K562 (cell line): ENCODE measurements around the gene HNRNPK. TPM values are rescaled to one million over a fixed set of nuclear protein-coding genes. Genes with fewer than 3 reads are reported as not detected.

ENCODE experiments used
- DIDO1 ChIP-seq: fragments of 450-650 bp; IDR thresholded peaks from 2 replicates; pipeline ENCODE4 v1.6.1; 2016; ENCODE audit warnings: low read depth, missing biosample characterization, missing genetic modification characterization
- L3MBTL2 ChIP-seq: fragments of 450-650 bp; IDR thresholded peaks from 2 replicates; pipeline ENCODE4 v1.6.1; 2016; ENCODE audit warnings: mild to moderate bottlenecking, moderate library complexity
- MECOM ChIP-seq: fragments of 250-450 bp; sonication (Bioruptor Pico); IDR thresholded peaks from 2 replicates; pipeline ENCODE4 v1.8.0; 2022; ENCODE audit warnings: inconsistent platforms
- RNF2 ChIP-seq: sonication (generic); IDR thresholded peaks from 2 replicates; pipeline ENCODE4 v1.6.1; 2016
- SMAD2 ChIP-seq: fragments of 150-350 bp; IDR thresholded peaks from 2 replicates; pipeline ENCODE4 v1.6.1; 2014; ENCODE audit warnings: low read depth, mild to moderate bottlenecking, low read length
- TAF7 ChIP-seq: fragments of 450-650 bp; IDR thresholded peaks from 2 replicates; pipeline ENCODE4 v1.6.1; 2016; ENCODE audit warnings: missing genetic modification characterization, missing compliant biosample characterization
- TARDBP ChIP-seq: fragments of 450-650 bp; IDR thresholded peaks from 2 replicates; pipeline ENCODE4 v1.6.1; 2016
- ZNF143 ChIP-seq: sonication (generic); formaldehyde crosslinking; IDR thresholded peaks from 2 replicates; pipeline ENCODE4 v1.9.0; 2022; ENCODE audit warnings: mild to moderate bottlenecking, missing genetic modification reagents
- ZNF830 ChIP-seq: fragments of 250-450 bp; sonication (Bioruptor Pico); IDR thresholded peaks from 2 replicates; pipeline ENCODE4 v1.5.0; 2021; ENCODE audit warnings: mild to moderate bottlenecking
- polyA plus RNA-seq, 8 experiments: library from polyadenylated mRNA; depleted of rRNA in 4 of 8; stranded (reverse) in 5 of 8; unstranded in 3 of 8; fragments of >200 nt; fragmentation: Nextera tagmentation in 2 of 8; fragmentation: Illumina TruSeq in 1 of 8; extraction: Ambion mirVana in 2 of 8; extraction: Trizol in 1 of 8; gene quantifications; 2 replicates each; pipeline versions ENCODE4 v1.2.1 to v1.2.3, GENCODE V29; 2011 to 2014; ENCODE audit warnings: inconsistent platforms in 1 of 8, missing spikeins in 1 of 8
- total RNA-seq, 7 experiments: library from RNA; depleted of rRNA in 6 of 7; stranded (reverse); fragments of >200 nt in 6 of 7; fragmentation: Illumina TruSeq in 2 of 7; extraction: Trizol in 2 of 7; gene quantifications; 2 replicates each; pipeline versions ENCODE4 v1.2.1 to v1.2.3, GENCODE V29; 2011 to 2021; ENCODE audit warnings: low replicate concordance in 1 of 7
- TF ChIP-seq, protein P1 (sequence below): fragments of 450-650 bp; formaldehyde crosslinking; IDR thresholded peaks from 2 replicates; pipeline ENCODE4 v1.4.0; 2020; ENCODE audit warnings: mild to moderate bottlenecking
- TF ChIP-seq, protein P2 (sequence below), 2 experiments: IDR thresholded peaks; 2 replicates each; pipeline ENCODE4 v1.6.1; 2012; ENCODE audit warnings: improper control_type of control experiment in 2 of 2, low read depth in 2 of 2, low read length in 2 of 2, borderline replicate concordance in 1 of 2
- TF ChIP-seq, protein P3 (sequence below): sonication (generic); formaldehyde crosslinking; IDR thresholded peaks from 2 replicates; pipeline ENCODE4 v1.8.0; 2022; ENCODE audit warnings: mild to moderate bottlenecking, missing genetic modification reagents
- TF ChIP-seq, protein P4 (sequence below): fragments of 450-650 bp; IDR thresholded peaks from 2 replicates; pipeline ENCODE4 v1.6.1; 2016; ENCODE audit warnings: mild to moderate bottlenecking
- TF ChIP-seq, protein P5 (sequence below): IDR thresholded peaks from 2 replicates; pipeline ENCODE4 v1.6.1; 2012; ENCODE audit warnings: low read depth, low read length, improper control_type of control experiment, borderline replicate concordance
- TF ChIP-seq, protein P6 (sequence below): fragments of 200-800 bp; sonication (Bioruptor generic); IDR thresholded peaks from 2 replicates; pipeline ENCODE4 v1.6.1; 2017; ENCODE audit warnings: missing genetic modification characterization, missing compliant biosample characterization

HNRNPK gene
- total and polyA plus RNA-seq, 9 of the 15 experiments (the other 6 are each of a cell fraction or from before 2014, with no cell fraction given), result 224 to 883 (median 618) TPM

DNA sequence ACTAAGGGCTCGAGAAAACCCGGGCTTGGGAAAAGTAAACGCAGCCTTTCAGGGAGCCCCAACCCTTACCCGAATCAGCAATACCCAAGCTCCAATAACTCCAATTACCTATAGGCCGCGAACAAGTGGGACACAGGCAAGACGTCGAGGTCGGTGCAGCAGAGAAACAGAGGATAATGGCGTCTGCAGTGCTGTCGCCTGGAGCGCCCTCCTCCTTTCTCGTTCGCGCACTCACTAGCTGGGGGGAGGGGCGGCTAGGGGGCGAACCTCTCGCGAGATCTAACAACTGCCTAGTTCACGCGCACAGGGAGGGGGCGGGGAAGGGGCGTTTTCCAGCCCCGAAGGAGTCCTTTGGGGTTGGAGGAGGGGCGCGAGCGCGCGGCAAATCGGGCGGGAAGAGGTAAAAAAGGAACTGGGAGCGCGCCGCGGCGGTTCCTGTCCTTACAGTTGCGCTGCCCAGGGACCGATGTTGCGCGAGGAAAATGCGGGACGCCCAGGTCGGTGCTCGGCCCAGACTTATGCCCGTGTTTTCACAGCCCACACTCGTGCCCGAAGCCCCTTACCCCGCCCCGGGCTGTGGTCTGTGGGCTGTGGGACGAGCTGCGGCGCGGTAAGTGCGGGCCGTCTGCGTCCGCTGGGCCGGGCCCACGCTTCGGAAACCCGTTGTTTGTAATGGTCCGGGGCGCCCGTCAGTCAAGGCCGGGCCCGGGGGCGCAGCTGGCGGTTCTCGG is 545 bp upstream of the HNRNPK start, which contains the start of gene RMI1 (continued):
- peak; percentile 90 for TF ChIP-seq TAF7 (tag)
- no peak for TF ChIP-seq TARDBP
- no peak for TF ChIP-seq MECOM (CRISPR knock-in tag)
- TF ChIP-seq, protein P1, sequence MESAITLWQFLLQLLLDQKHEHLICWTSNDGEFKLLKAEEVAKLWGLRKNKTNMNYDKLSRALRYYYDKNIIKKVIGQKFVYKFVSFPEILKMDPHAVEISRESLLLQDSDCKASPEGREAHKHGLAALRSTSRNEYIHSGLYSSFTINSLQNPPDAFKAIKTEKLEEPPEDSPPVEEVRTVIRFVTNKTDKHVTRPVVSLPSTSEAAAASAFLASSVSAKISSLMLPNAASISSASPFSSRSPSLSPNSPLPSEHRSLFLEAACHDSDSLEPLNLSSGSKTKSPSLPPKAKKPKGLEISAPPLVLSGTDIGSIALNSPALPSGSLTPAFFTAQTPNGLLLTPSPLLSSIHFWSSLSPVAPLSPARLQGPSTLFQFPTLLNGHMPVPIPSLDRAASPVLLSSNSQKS, result no peak
- TF ChIP-seq, protein P2, sequence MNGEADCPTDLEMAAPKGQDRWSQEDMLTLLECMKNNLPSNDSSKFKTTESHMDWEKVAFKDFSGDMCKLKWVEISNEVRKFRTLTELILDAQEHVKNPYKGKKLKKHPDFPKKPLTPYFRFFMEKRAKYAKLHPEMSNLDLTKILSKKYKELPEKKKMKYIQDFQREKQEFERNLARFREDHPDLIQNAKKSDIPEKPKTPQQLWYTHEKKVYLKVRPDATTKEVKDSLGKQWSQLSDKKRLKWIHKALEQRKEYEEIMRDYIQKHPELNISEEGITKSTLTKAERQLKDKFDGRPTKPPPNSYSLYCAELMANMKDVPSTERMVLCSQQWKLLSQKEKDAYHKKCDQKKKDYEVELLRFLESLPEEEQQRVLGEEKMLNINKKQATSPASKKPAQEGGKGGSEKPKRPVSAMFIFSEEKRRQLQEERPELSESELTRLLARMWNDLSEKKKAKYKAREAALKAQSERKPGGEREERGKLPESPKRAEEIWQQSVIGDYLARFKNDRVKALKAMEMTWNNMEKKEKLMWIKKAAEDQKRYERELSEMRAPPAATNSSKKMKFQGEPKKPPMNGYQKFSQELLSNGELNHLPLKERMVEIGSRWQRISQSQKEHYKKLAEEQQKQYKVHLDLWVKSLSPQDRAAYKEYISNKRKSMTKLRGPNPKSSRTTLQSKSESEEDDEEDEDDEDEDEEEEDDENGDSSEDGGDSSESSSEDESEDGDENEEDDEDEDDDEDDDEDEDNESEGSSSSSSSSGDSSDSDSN (IDR thresholded peaks at IDR 0.05; ENCODE audit: borderline replicate concordance in 1 of 2, low read depth in 2 of 2, low read length in 2 of 2), result no peak
- no peak for TF ChIP-seq DIDO1 (tag)
- TF ChIP-seq, protein P3, sequence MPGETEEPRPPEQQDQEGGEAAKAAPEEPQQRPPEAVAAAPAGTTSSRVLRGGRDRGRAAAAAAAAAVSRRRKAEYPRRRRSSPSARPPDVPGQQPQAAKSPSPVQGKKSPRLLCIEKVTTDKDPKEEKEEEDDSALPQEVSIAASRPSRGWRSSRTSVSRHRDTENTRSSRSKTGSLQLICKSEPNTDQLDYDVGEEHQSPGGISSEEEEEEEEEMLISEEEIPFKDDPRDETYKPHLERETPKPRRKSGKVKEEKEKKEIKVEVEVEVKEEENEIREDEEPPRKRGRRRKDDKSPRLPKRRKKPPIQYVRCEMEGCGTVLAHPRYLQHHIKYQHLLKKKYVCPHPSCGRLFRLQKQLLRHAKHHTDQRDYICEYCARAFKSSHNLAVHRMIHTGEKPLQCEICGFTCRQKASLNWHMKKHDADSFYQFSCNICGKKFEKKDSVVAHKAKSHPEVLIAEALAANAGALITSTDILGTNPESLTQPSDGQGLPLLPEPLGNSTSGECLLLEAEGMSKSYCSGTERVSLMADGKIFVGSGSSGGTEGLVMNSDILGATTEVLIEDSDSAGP (CRISPR knock-in tag), result no peak
- no peak for TF ChIP-seq SMAD2
- TF ChIP-seq, protein P4, sequence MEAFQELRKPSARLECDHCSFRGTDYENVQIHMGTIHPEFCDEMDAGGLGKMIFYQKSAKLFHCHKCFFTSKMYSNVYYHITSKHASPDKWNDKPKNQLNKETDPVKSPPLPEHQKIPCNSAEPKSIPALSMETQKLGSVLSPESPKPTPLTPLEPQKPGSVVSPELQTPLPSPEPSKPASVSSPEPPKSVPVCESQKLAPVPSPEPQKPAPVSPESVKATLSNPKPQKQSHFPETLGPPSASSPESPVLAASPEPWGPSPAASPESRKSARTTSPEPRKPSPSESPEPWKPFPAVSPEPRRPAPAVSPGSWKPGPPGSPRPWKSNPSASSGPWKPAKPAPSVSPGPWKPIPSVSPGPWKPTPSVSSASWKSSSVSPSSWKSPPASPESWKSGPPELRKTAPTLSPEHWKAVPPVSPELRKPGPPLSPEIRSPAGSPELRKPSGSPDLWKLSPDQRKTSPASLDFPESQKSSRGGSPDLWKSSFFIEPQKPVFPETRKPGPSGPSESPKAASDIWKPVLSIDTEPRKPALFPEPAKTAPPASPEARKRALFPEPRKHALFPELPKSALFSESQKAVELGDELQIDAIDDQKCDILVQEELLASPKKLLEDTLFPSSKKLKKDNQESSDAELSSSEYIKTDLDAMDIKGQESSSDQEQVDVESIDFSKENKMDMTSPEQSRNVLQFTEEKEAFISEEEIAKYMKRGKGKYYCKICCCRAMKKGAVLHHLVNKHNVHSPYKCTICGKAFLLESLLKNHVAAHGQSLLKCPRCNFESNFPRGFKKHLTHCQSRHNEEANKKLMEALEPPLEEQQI, result 0 out of 2 replicates have a peak, but pooled peaks have one; percentile 33
- peak; percentile 91 for TF ChIP-seq L3MBTL2
- TF ChIP-seq, protein P5, sequence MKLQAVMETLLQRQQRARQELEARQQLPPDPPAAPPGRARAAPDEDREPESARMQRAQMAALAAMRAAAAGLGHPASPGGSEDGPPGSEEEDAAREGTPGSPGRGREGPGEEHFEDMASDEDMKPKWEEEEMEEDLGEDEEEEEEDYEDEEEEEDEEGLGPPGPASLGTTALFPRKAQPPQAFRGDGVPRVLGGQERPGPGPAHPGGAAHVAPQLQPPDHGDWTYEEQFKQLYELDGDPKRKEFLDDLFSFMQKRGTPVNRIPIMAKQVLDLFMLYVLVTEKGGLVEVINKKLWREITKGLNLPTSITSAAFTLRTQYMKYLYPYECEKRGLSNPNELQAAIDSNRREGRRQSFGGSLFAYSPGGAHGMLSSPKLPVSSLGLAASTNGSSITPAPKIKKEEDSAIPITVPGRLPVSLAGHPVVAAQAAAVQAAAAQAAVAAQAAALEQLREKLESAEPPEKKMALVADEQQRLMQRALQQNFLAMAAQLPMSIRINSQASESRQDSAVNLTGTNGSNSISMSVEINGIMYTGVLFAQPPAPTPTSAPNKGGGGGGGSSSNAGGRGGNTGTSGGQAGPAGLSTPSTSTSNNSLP, result no peak
- TF ChIP-seq ZNF143 (CRISPR knock-in tag), result no peak
- TF ChIP-seq ZNF830 (CRISPR knock-in tag), result no peak
- TF ChIP-seq, protein P6, sequence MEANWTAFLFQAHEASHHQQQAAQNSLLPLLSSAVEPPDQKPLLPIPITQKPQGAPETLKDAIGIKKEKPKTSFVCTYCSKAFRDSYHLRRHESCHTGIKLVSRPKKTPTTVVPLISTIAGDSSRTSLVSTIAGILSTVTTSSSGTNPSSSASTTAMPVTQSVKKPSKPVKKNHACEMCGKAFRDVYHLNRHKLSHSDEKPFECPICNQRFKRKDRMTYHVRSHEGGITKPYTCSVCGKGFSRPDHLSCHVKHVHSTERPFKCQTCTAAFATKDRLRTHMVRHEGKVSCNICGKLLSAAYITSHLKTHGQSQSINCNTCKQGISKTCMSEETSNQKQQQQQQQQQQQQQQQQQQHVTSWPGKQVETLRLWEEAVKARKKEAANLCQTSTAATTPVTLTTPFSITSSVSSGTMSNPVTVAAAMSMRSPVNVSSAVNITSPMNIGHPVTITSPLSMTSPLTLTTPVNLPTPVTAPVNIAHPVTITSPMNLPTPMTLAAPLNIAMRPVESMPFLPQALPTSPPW (CRISPR knock-in tag), result peak; percentile 82
- TF ChIP-seq RNF2, result peak; percentile 69; the same call in 1 of the 2 replicates
